ENCODE data around the gene BABAM2.
"Not testable (repeated sequence)": the region's sequence is repeated elsewhere in the genome, so short reads cannot be mapped to it uniquely, and the experiment has no call there.

The BABAM2 gene

GRCh38 chr2:28361991-28362710 lies 471.6 kb downstream of the BABAM2 start:
- DNase-seq (ENCODE audit: low read depth) = no peak

DNA sequence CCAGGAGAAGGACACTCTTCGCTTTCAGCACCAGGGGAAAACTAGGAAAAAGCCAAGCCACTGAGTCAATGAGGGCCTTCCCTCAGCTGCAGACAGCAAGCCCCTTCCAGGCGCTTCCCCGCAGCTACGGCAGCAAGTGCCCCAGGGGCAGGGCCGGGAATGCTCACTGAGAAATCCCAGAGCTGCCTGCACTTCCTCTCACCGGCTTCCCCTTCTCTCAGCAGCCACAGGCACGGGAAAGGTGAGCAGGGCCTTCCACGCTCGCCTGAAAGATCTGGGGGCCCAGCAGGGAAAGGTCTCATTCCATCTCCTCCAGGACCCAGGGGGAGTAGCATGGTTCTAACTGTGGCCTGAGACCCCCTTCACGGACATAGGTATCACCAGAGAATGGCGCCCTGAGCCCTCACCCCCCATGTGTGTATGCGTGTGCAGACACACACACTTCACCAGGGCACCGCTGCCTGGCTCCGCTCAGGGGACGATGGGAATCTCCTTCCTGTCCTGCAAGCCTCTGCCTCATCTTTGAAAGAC lies 472.5 kb downstream of the BABAM2 start:
- no peak for DNase-seq (ENCODE audit: low read depth)

- no peak for DNase-seq (ENCODE audit: low read depth)
Measured at GRCh38 chr2:28363686-28364280, 473.3 kb downstream of the BABAM2 start.

DNA sequence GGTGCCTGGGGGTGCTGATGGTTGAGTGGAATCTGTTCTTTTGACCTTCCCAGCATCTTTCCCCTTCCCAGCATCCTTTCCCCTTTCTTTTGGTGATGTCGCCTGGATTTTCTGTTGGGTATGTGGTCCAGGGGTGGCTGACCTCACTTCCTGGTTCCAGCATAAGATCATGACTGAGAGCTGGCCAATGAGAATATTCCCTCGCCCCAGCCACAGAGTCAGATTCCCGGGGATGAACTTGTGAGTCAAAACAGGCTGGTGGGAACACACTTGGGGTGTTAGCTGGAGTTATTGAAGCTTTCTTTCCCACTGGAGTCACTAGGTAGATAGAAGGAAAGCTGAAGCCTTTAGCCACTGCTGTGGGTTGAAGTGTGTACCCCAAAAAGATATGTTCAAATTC lies 474.1 kb downstream of the BABAM2 start:
- DNase-seq (ENCODE audit: low read depth) = no peak

DNA sequence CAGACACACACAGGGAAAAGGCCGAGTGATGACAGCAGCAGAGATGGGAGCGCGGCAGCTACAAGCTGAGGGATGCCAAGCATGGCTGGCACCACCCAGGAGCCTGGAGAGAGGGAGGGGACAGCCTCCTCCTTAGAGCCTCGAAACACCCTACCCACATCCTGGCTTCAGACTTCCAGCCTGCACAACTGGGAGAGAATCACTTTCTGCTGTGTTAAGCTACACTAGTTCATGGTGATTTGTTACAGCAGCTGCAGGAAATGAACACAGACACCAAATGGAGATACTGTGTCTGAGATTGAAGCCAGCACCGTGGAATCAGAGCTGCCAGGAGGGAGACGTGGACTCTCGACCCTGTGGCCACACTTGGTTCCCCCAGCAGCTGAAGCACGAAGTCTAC lies 474.6 kb downstream of the BABAM2 start:
- DNase-seq (ENCODE audit: low read depth) = no peak

GRCh38 chr2:28366149-28366495 lies 475.6 kb downstream of the BABAM2 start:
- no peak for DNase-seq (ENCODE audit: low read depth)

DNA sequence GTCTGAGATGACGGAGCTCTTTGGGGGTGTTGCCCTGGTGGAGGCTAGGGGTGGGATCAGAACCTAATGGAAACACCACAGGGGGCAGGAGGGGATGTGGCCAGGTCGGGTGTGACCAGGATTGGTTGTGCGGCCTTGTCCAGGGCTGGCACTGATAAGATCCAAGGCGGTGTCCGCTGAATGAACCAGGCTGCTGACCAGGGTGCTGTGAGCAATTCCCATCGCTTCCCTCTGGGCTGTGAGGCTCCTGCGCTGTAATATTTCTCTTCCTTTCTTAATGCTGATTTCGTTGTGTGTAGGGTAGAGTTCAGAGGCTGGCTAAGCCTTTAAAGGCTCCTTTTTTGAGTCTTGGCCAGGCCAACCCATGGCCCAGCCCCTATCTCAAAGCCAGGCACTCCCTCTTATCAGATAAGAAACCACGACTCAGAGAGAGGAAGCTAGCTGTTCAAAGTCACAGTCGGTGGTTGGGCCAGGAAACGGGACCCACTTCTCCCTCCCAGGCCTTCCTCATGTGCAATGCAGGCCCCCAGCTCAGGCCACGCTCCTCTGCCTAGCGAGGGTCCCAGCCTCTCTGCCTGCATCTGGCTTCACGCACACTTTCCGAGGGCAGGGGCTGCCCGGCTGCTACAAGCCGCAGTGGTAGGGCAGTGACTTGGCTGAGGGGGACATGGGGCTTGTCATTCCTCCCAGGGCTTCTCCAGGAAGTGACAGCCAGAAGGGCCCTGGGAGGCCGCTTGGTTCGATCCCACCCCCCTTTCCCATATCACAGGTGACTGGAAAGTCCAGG lies 476.2 kb downstream of the BABAM2 start:
- DNase-seq (ENCODE audit: low read depth) = peak; percentile 28

- no peak for DNase-seq (ENCODE audit: low read depth)
Measured at GRCh38 chr2:28367667-28368356, 477.3 kb downstream of the BABAM2 start.

DNA sequence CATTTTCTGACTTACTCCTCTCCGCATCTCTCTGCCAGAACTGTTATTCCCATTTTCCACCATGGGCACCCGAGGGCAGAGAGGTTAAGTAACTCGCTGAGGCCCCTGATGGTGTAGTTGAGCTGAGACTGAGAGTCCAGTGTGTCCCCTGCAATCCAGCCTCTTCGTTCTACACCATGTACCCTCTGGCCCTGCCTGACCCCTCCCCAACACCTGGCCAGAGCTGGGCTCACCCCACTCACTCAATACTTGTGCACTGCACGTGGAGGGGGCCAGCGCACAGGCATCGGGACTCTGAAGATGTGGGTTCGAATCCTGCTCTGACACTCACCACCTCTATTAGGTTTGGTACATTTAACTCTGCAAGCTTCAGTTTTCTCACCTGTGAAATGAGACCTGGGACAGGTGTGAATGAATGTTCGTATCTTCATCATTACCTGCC lies 477.8 kb downstream of the BABAM2 start:
- no peak for DNase-seq (ENCODE audit: low read depth)

- no peak for DNase-seq (ENCODE audit: low read depth)
Measured at GRCh38 chr2:28369358-28369757, 478.8 kb downstream of the BABAM2 start.

GRCh38 chr2:28370354-28370753 lies 479.8 kb downstream of the BABAM2 start:
- no peak for DNase-seq (ENCODE audit: low read depth)

- DNase-seq (ENCODE audit: low read depth) = not testable (repeated sequence)
Measured at GRCh38 chr2:28371728-28372127, 481.2 kb downstream of the BABAM2 start.

- DNase-seq (ENCODE audit: low read depth) = no peak
Measured at GRCh38 chr2:28373854-28374253, 483.3 kb downstream of the BABAM2 start.

DNA sequence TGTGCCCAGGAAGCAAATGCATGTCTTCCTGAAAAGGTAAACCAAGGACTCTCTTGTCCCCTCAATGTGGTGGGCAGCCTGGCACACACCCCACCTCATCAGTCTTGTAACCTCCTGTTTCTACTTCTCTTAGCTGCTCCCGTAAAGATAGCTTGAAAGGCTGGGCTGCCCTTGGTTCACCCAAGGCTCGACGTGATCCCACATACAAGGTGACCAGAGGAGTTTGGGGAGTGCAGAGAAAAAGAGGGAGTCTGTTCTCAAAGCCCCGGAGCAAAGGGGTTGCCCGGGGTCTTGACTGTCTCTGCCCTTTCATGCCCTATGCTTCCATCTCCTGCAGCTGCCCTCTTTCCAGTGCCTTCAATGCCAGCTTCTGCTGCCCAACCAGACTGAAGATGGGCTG lies 483.8 kb downstream of the BABAM2 start:
- no peak for DNase-seq (ENCODE audit: low read depth)

DNA sequence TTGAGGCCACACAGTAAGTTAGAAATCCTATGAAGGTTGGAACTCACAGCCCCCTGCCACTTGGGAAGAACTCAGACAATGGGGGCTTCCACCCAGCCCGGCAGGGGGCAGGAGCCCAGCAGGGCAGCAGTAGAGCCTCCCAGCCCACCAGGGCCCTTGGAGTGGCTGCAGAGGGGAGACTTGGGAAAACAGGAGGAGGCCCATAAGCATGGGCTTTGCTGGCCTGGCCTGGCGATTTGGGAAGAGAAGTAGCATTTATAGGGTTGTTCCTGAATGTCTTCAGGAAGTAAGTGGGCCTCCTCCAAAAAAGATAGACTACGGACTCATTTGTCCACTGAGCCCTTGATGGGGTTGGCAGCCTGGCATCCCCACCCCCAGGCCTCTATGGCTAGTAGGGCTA lies 484.7 kb downstream of the BABAM2 start:
- DNase-seq (ENCODE audit: low read depth) = no peak

DNA sequence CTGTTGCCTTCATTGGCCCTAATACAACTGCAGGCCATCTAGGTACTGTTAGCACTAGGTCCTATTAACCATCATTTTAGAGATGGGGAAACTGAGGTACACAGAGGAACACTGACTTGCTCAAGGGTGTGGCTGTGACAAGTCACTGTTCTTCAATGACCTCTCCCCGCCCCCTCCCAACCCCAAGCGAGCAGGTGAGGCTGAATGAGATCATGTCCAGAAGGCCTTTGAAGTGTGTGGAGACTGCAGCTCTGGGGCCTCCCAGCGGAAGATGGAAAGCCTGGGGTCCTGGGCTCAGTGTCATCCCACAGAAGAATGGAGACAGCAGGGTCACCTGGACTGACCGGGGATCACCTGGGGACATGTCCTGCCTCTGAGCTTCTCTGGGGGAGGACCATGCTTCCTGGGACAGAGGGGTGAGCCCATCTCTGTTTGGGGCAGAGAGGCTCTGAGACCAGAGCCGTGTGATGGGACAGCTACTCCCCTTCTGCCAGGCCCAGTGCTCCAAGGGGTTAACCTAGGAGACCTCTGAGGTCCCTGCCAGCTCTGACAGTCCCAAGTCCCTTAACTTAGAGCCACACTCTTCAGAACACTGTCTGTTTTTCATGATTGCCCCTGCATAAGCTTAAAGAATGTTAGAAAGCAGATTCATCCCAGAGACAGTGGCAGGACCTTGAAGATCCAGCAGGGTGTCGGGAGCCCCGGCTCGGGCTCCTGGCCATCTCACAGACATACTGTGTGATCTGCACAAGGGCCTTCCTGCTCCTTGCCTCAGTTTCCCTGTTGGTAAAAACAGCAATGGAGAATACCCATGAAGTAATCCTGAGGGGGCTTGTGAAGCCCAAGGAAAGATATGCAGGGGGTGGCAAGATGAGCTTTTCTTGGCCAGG lies 485.5 kb downstream of the BABAM2 start:
- no peak for DNase-seq (ENCODE audit: low read depth)

GRCh38 chr2:28377195-28377816 lies 486.8 kb downstream of the BABAM2 start:
- no peak for DNase-seq (ENCODE audit: low read depth)

DNA sequence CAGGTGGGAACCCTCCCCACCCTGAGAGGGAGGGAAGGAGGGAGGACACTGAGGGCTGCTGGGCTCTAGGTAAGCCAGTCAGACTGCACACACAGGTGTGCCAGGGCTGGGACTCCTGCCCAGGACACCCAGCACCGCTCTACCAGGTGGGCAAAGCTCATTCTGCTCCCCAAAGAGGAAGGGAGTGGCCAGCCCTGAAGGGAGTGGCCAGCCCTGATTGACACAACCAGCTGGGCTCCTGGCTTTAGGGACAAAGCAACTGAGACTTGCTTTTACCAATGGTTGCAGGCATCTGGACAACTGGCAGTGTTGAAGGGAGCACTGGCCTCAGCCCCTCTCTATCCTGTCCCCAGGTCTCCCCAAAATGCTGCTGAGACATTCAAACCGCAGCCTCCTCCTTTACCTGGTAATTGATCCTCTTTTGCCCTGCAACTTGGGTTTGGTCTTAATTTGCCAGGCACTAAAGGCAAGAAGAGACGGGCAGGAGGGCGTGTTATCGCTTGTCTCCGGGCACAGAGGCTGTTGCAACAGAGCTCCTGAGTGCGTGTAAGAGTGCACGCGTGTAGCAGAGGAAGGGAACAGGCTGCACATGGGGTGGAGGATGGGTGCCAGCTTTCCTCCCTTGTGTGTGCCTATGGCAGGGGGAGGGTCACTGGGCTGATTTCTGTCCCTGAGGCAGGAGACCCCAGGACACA lies 487.6 kb downstream of the BABAM2 start:
- no peak for DNase-seq (ENCODE audit: low read depth)

DNA sequence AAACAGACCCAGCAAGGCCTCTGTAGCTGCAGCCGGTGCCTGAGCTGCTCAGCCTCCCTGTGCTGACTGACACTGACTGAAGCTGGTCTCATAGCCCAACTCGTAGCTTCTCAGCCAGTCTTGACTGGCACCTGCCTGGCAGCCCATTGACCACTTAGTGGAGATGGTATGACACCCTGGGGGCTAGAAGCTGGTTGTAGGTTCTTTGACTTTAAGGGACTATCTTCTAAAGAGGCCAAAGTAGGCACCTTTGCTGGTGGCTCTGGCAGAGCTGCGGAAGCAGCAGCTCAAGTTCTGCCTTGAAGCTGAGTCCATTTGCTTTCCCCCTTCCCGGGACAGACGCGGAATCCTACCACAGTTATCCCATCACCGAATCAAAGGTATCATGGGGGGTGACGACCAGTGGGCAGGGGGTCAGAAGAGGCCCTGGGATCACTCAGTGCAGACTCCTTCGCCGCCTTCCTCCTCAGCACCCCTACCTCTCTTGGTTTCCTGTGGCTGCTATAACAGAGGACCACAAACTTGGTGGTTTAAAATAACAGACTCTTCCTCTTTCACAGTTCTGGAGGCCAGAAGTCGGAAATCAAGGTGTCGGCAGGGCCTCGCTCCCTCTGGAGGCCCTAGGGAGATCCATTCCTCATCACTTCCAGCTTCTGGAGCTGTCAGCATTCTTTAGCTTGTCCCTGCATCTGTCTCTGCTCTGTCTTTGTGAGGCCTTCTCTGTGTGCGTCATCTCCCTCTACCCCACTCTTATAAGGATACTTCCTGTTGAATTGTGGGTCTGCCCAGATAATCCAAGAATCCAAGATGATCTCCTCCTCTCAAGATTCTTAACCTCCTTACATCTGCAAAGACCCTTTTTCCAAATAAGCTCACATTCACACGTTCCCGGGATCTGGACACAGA lies 488.4 kb downstream of the BABAM2 start:
- DNase-seq (ENCODE audit: low read depth) = no peak

All from stimulated activated CD8-positive, alpha-beta memory T cell treated with anti-CD3 and anti-CD28 coated beads, Interleukin-12 subunit alpha, Interleukin-12 subunit beta, amount 100 ng/mL, for 4 hours (primary cell).